GM21723 (cell line): ENCODE data around the gene NTF4.

Experiments
- ATAC-seq: cut with Tn5 transposase; IDR thresholded peaks from one replicate; pipeline ENCODE4 v1.9.1; 2021; ENCODE audit warnings: mild to moderate bottlenecking, moderate library complexity; ENCODE audit not compliant: unreplicated experiment

The NTF4 gene

GRCh38 chr19:49064768-49065611 is at the start of gene NTF4:
NTF4 (minus strand) TSS chr19:49064818; CDS start chr19:49061997, 2,821 bp downstream.
- no peak for ATAC-seq

GRCh38 chr19:49113762-49114629 is 49.4 kb upstream of the NTF4 start, which contains the start of gene LIN7B:
LIN7B (plus strand) TSS chr19:49114370; CDS start chr19:49114405, 35 bp downstream.
- ATAC-seq = peak; percentile 45

- ATAC-seq = no peak
Measured at GRCh38 chr19:49111218-49111998, 46.8 kb upstream of the NTF4 start.

GRCh38 chr19:49110567-49110966 is 45.9 kb upstream of the NTF4 start:
- no peak for ATAC-seq

GRCh38 chr19:49109569-49110233 is 45.1 kb upstream of the NTF4 start:
- ATAC-seq = no peak

- no peak for ATAC-seq
Measured at GRCh38 chr19:49109051-49109450, 44.4 kb upstream of the NTF4 start.

- ATAC-seq = no peak
Measured at GRCh38 chr19:49107625-49108459, 43.2 kb upstream of the NTF4 start.

- no peak for ATAC-seq
Measured at GRCh38 chr19:49106648-49107135, 42.1 kb upstream of the NTF4 start.

GRCh38 chr19:49104229-49104864 is 39.7 kb upstream of the NTF4 start:
- ATAC-seq = no peak

- ATAC-seq = no peak
Measured at GRCh38 chr19:49103331-49104085, 38.9 kb upstream of the NTF4 start.

GRCh38 chr19:49102303-49102702 is 37.7 kb upstream of the NTF4 start:
- no peak for ATAC-seq

GRCh38 chr19:49101160-49101559 is 36.5 kb upstream of the NTF4 start:
- ATAC-seq = no peak

- ATAC-seq = no peak
Measured at GRCh38 chr19:49098795-49099194, 34.2 kb upstream of the NTF4 start.

- no peak for ATAC-seq
Measured at GRCh38 chr19:49097453-49098288, 33.1 kb upstream of the NTF4 start.

GRCh38 chr19:49094505-49095482 is 30.2 kb upstream of the NTF4 start:
- no peak for ATAC-seq

GRCh38 chr19:49092686-49093085 is 28.1 kb upstream of the NTF4 start:
- ATAC-seq = no peak
